Activated naive CD8-positive, alpha-beta T cell treated with anti-CD3 and anti-CD28 coated beads, Interleukin-2, amount 50 U/mL, for 16 hours (primary cell): Measurements from ENCODE around the gene SLC25A29.

Experiments used
- DNase-seq: peaks from one replicate; pipeline ENCODE4 v3.0.0-alpha.2; 2020; ENCODE audit warnings: low read depth, low spot score

The SLC25A29 gene

GRCh38 chr14:100282083-100282350 lies 24.2 kb downstream of the SLC25A29 start:
- no peak for DNase-seq

GRCh38 chr14:100281286-100282082 lies 24.8 kb downstream of the SLC25A29 start:
- no peak for DNase-seq

- DNase-seq = no peak
Observed at GRCh38 chr14:100279563-100279962, 26.7 kb downstream of the SLC25A29 start.

GRCh38 chr14:100279133-100279532 lies 27.1 kb downstream of the SLC25A29 start:
- DNase-seq = no peak

- DNase-seq = no peak
Observed at GRCh38 chr14:100278702-100279101, 27.5 kb downstream of the SLC25A29 start.

GRCh38 chr14:100275214-100275613 lies 31.0 kb downstream of the SLC25A29 start:
- DNase-seq = no peak

- no peak for DNase-seq
Observed at GRCh38 chr14:100274250-100274649, 32.0 kb downstream of the SLC25A29 start.

GRCh38 chr14:100271247-100271939 lies 34.9 kb downstream of the SLC25A29 start:
- no peak for DNase-seq

GRCh38 chr14:100268591-100269207 lies 37.5 kb downstream of the SLC25A29 start:
- DNase-seq = no peak

- DNase-seq = no peak
Observed at GRCh38 chr14:100267990-100268389, 38.3 kb downstream of the SLC25A29 start.

- DNase-seq = no peak
Observed at GRCh38 chr14:100263141-100263540, 43.1 kb downstream of the SLC25A29 start.

- no peak for DNase-seq
Observed at GRCh38 chr14:100262545-100262944, 43.7 kb downstream of the SLC25A29 start.

- no peak for DNase-seq
Observed at GRCh38 chr14:100261621-100262020, 44.6 kb downstream of the SLC25A29 start.

GRCh38 chr14:100256339-100256895 lies 49.8 kb downstream of the SLC25A29 start:
- DNase-seq = no peak

GRCh38 chr14:100252684-100253083 lies 53.6 kb downstream of the SLC25A29 start:
- DNase-seq = no peak

- DNase-seq = no peak
Observed at GRCh38 chr14:100250732-100251465, 55.3 kb downstream of the SLC25A29 start.

- no peak for DNase-seq
Observed at GRCh38 chr14:100246809-100247428, 59.3 kb downstream of the SLC25A29 start.

- DNase-seq = no peak
Observed at GRCh38 chr14:100243020-100243419, 63.2 kb downstream of the SLC25A29 start.

GRCh38 chr14:100241279-100241678 lies 65.0 kb downstream of the SLC25A29 start:
- no peak for DNase-seq
